Spleen (tissue), 11 donors: Measurements from ENCODE around the gene BANP. TPM values are rescaled to one million over a fixed set of nuclear protein-coding genes. Genes with fewer than 3 reads are reported as not detected.
A peak's percentile ranks its signal among the peaks of the same experiment; 100 is the strongest.

Experiments used
- DNase-seq: peaks from one replicate; pipeline ENCODE4 v3.0.0-alpha.2; 2020
- H3K27ac ChIP-seq, 8 donors: fragments of 200-600 bp; sonication (generic) in 7 of 8; 1 replicate in 4 of 8; 2 replicates in 4 of 8; pipeline versions ENCODE4 v1.5.0 to v1.8.0; 2016 to 2021; ENCODE audit warnings: inconsistent platforms in 4 of 8, mild to moderate bottlenecking in 4 of 8, moderate library complexity in 1 of 8
- H3K27me3 ChIP-seq, 7 donors: fragments of 200-600 bp; sonication (generic) in 6 of 7; replicated peaks in 1 of 7; 1 replicate in 4 of 7; 2 replicates in 3 of 7; pipeline versions ENCODE4 v1.5.0 to v1.8.0; 2016 to 2021; ENCODE audit warnings: inconsistent platforms in 3 of 7, mild to moderate bottlenecking in 1 of 7
- H3K36me3 ChIP-seq, 6 donors: fragments of 200-600 bp; sonication (generic) in 5 of 6; 1 replicate in 4 of 6; 2 replicates in 2 of 6; pipeline versions ENCODE4 v1.5.0 to v1.8.0; 2016 to 2021; ENCODE audit warnings: inconsistent platforms in 2 of 6
- H3K4me1 ChIP-seq, 6 donors: fragments of 200-600 bp; sonication (generic) in 5 of 6; 1 replicate in 3 of 6; 2 replicates in 3 of 6; pipeline versions ENCODE4 v1.5.0 to v1.8.0; 2016 to 2021; ENCODE audit warnings: inconsistent platforms in 3 of 6
- H3K4me3 ChIP-seq, 8 donors: fragments of 200-600 bp; sonication (generic) in 7 of 8; 1 replicate in 4 of 8; 2 replicates in 4 of 8; pipeline versions ENCODE4 v1.5.0 to v1.8.0; 2016 to 2021; ENCODE audit warnings: inconsistent platforms in 4 of 8, mild to moderate bottlenecking in 4 of 8, moderate library complexity in 2 of 8
- H3K9me3 ChIP-seq, 8 donors: fragments of 200-600 bp; sonication (generic) in 7 of 8; 1 replicate in 4 of 8; 2 replicates in 4 of 8; pipeline versions ENCODE4 v1.5.0 to v1.8.0; 2016 to 2021; ENCODE audit warnings: inconsistent platforms in 4 of 8
- CTCF ChIP-seq, 11 experiments: fragments of 200-600 bp in 7 of 11; fragments of 450-650 bp in 4 of 11; sonication (generic) in 4 of 11; IDR thresholded peaks in 8 of 11; conservative IDR thresholded peaks in 3 of 11; 1 replicate in 7 of 11; 2 replicates in 4 of 11; pipeline versions ENCODE4 v1.4.0 to v1.8.0; 2016 to 2021; ENCODE audit warnings: antibody characterized with exemption in 11 of 11, inconsistent platforms in 4 of 11, mild to moderate bottlenecking in 1 of 11
- POLR2A ChIP-seq, 3 donors: fragments of 450-650 bp; IDR thresholded peaks; one replicate each; pipeline ENCODE4 v1.5.1; 2017; ENCODE audit warnings: antibody characterized with exemption in 3 of 3, mild to moderate bottlenecking in 1 of 3
- POLR2AphosphoS5 ChIP-seq, 3 donors: sonication (generic); formaldehyde crosslinking; IDR thresholded peaks; one replicate each; pipeline ENCODE4 v1.5.1; 2017; ENCODE audit warnings: antibody characterized with exemption in 3 of 3
- WGBS, 5 donors: extraction: QIAGEN DNeasy Blood & Tissue Kit in 3 of 5; methylation state at CpG; one replicate each; pipeline versions ENCODE4 v1.1.5 to v1.1.7; 2013 to 2018; 5-methylcytosine and 5-hydroxymethylcytosine counted together
- intact Hi-C: fragments of 100-400 bp; cut with DNase I; formaldehyde crosslinking; loops from one replicate; pipeline ENCODE4 v1.15.0; 2023; ENCODE audit warnings: low total_unique reads
- polyA plus RNA-seq, 3 donors: library from polyadenylated mRNA; stranded (reverse); fragments of 200-250 nt; gene quantifications; one replicate each; pipeline ENCODE4 v1.2.1, GENCODE V29; 2013
- total RNA-seq, 7 donors: library from RNA; depleted of rRNA in 3 of 7; stranded (reverse); fragments of >200 nt in 3 of 7; fragmentation: NEBNext Ultra II Directional in 4 of 7; extraction: Animal tissue kit (Norgen Biotek cat#: 25700) in 4 of 7; gene quantifications; one replicate each; pipeline versions ENCODE4 v1.1.0 to v1.2.1, GENCODE V29; 2016 to 2021
- donor health status: healthy with polysubstance abuse.
- donor health status: DM: no; HTN: no; CAD: no; lungs with moderate emphysema.
- donor health status: DM: no; HTN: no; CAD: no.
- donor health status: Bipolar disorder and iron deficiency.
- donor health status: healthy.
- donor health status: DM: no; HTN: no; CAD: no.
- donor health status: DM: yes; HTN: yes; CAD: no.

BANP gene
- total and polyA plus RNA-seq, 10 donors, result 15.9 to 57.1 (median 42.7) TPM

DNA sequence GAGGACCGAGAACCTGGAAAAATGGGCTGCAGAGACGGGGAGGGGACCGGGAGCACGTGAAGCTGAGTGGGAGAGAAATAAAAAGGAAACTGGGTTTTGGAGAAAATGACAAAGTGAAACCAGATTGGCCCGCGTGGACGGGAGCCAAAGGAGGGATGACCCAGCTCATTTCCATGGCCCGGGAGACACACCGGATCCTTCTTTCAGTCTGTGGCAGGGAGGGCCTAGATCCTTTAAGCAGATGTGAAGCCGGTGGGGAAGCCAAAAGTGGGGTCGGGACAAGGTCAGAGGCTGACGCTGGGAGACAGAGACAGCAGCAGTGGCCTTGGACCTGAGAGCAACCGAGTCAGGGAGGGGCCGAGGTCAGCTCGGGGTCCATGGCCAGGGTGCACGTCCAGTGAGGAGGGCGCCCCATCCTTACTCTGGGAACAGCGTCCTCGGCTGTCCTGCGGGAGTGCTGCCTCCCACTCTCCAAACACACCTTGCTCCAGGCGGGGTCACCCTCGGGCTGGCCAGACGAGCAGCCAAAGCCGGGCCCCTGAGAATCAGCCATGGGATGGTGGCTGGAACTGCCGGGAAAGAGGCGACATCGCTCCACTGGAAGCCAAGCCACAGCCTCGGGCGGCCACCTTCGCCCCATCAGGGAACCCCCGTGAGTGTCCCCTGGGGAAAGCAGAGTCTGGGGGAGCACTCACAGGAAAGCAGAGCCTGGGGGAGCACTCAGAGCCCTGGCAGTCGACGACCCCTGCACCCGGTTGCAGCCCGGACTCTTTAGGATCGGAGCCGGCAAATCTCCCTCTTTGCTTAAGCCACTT, 32.2 kb upstream of the BANP start:
- no peaks in the 10 kb centered on the region for H3K9me3 ChIP-seq
- H3K27ac ChIP-seq, result peak overlapping the region in 3 of 8 donors; percentile 44 to 63 (median 60)
- peaks cover 0 to 35% (median 9%) of the 10 kb centered on the region in 6 donors for H3K4me1 ChIP-seq
- DNase-seq, result no peak
- 60 to 74% (median 63%) methylated on average over 25 to 37 of the region's 37 CpGs for WGBS, 5 donors
- H3K36me3 ChIP-seq, result no peaks in the 10 kb centered on the region
- intact Hi-C loops, result no loop called here
- H3K4me3 ChIP-seq, result no peak overlapping the region
- no peak for TF ChIP-seq POLR2AphosphoS5 (IDR thresholded peaks at IDR 0.05)
- no peak for TF ChIP-seq CTCF (IDR thresholded peaks at IDR 0.05 in 8 of 11, conservative IDR thresholded peaks at IDR 0.05 in 3 of 11)
- TF ChIP-seq POLR2A (IDR thresholded peaks at IDR 0.05), result no peak
- peaks cover 0 to 11% (median 0%) of the 10 kb centered on the region in 7 donors for H3K27me3 ChIP-seq

DNA sequence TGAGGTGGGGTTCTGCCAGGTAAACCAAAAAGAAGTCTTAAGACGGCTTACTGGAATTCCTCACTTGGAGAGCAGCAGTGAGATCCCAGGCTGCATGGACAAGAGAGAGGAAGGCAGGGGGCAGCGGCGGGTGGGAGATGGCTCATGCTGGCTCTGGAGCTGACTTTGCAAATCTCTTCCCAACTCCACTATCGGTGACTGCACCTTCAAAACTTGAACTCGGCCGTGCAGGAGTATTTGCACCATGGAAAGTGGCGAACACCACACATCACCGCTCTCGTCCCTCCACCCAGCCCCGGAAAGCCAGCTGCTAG, 31.6 kb upstream of the BANP start:
- TF ChIP-seq POLR2AphosphoS5 (IDR thresholded peaks at IDR 0.05) (no peak), POLR2A (IDR thresholded peaks at IDR 0.05) (no peak), CTCF (IDR thresholded peaks at IDR 0.05 in 8 of 11, conservative IDR thresholded peaks at IDR 0.05 in 3 of 11) (no peak)
- H3K4me1 ChIP-seq, result peaks cover 0 to 41% (median 10%) of the 10 kb centered on the region in 6 donors
- intact Hi-C loops, result no loop called here
- H3K27ac ChIP-seq, result no peak overlapping the region
- H3K36me3 ChIP-seq, result no peaks in the 10 kb centered on the region
- peaks cover 0 to 7% (median 0%) of the 10 kb centered on the region in 7 donors for H3K27me3 ChIP-seq
- no peak overlapping the region for H3K4me3 ChIP-seq
- WGBS, 5 donors, result 90 to 96% (median 91%) methylated on average over 10 of the region's 10 CpGs
- H3K9me3 ChIP-seq, result no peaks in the 10 kb centered on the region
- DNase-seq, result no peak

DNA sequence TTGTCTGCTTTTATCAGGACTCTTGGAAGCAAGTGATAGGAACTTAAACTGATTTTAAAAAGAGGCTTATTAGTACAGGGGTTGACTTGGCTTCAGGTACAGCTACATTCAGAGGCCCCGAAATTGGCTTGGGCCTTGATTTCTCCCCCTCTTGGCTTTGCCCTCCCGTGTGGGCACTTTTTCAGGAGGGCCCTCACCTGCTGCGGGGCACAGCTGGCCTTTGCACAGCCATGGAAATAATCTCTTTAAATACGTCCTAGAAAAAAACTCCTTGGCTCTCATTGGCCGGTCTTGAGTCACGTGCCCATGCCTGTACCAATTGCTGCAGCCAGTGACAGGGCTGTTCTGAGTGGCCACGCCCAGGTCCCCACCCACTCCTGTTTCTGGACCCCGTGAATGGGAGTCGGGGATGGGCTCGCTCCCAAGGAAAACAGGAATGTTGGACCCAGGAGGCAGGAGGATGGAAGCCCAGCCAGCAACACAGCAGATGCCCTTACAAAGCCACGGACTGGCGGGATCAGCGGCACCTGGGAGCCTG, 29.9 kb upstream of the BANP start:
- no peak for TF ChIP-seq POLR2A (IDR thresholded peaks at IDR 0.05)
- TF ChIP-seq CTCF (IDR thresholded peaks at IDR 0.05 in 8 of 11, conservative IDR thresholded peaks at IDR 0.05 in 3 of 11), result no peak
- no peak for TF ChIP-seq POLR2AphosphoS5 (IDR thresholded peaks at IDR 0.05)
- intact Hi-C loops, result no loop called here
- 78 to 88% (median 85%) methylated on average over 8 to 13 of the region's 13 CpGs for WGBS, 5 donors
- DNase-seq, result no peak
- Histone ChIP-seq H3K36me3 (no peaks in the 10 kb centered on the region), H3K4me3 (no peak overlapping the region), H3K9me3 (no peaks in the 10 kb centered on the region), H3K27ac (no peak overlapping the region), H3K27me3 (peaks cover 0 to 13% (median 0%) of the 10 kb centered on the region in 7 donors), H3K4me1 (peaks cover 5 to 57% (median 26%) of the 10 kb centered on the region in 6 donors)

GRCh38 chr16:87922250-87922871, 28.9 kb upstream of the BANP start:
- no peak for DNase-seq
- Histone ChIP-seq H3K4me1 (peaks cover 9 to 66% (median 35%) of the 10 kb centered on the region in 6 donors), H3K36me3 (no peaks in the 10 kb centered on the region), H3K27ac (peak overlapping the region in 1 of 8 donors; percentile 9), H3K9me3 (no peaks in the 10 kb centered on the region), H3K4me3 (no peak overlapping the region), H3K27me3 (peaks cover 0 to 24% (median 0%) of the 10 kb centered on the region in 7 donors)
- intact Hi-C loops, result no loop called here
- WGBS, 5 donors, result 59 to 76% (median 70%) methylated on average over 9 to 14 of the region's 14 CpGs
- peak in 2 of 3 donors; percentile 59 to 68 for TF ChIP-seq POLR2AphosphoS5 (IDR thresholded peaks at IDR 0.05)
- no peak for TF ChIP-seq CTCF (IDR thresholded peaks at IDR 0.05 in 8 of 11, conservative IDR thresholded peaks at IDR 0.05 in 3 of 11)
